Liver (tissue), 9 donors: ENCODE measurements around the gene CBL. TPM values are rescaled to one million over a fixed set of nuclear protein-coding genes. Genes with fewer than 3 reads are reported as not detected.
"Not testable (repeated sequence)": the region's sequence is repeated elsewhere in the genome, so short reads cannot be mapped to it uniquely, and the experiment has no call there.

Experiments used
- DNase-seq: peaks from one replicate; pipeline ENCODE4 v3.0.0-alpha.2; 2017; ENCODE audit warnings: low spot score
- H3K27ac ChIP-seq, 2 donors: one replicate each; pipeline ENCODE4 v1.7.0; 2013; ENCODE audit warnings: inconsistent platforms in 2 of 2, low read length in 2 of 2, control low read depth in 1 of 2, low read depth in 1 of 2, mild to moderate bottlenecking in 1 of 2
- H3K27me3 ChIP-seq, 4 donors: one replicate each; pipeline versions ENCODE4 v1.6.1 to v1.7.0; 2013; ENCODE audit warnings: low read length in 3 of 4, inconsistent platforms in 1 of 4, mild to moderate bottlenecking in 1 of 4, moderate library complexity in 1 of 4; ENCODE audit not compliant: control insufficient read depth in 4 of 4, insufficient read depth in 4 of 4
- H3K36me3 ChIP-seq, 4 donors: one replicate each; pipeline versions ENCODE4 v1.6.1 to v1.7.0; 2013; ENCODE audit warnings: low read length in 3 of 4, mild to moderate bottlenecking in 3 of 4, low read depth in 1 of 4, moderate library complexity in 1 of 4; ENCODE audit not compliant: control insufficient read depth in 4 of 4, insufficient read depth in 3 of 4
- H3K4me1 ChIP-seq, 4 donors: one replicate each; pipeline versions ENCODE4 v1.6.1 to v1.7.0; 2013; ENCODE audit warnings: low read length in 3 of 4, mild to moderate bottlenecking in 3 of 4, moderate library complexity in 1 of 4; ENCODE audit not compliant: control insufficient read depth in 4 of 4, insufficient read depth in 4 of 4
- H3K4me3 ChIP-seq, 3 donors: one replicate each; pipeline versions ENCODE4 v1.6.1 to v1.7.0; 2013; ENCODE audit warnings: low read length in 3 of 3, control low read depth in 1 of 3, low read depth in 1 of 3, mild to moderate bottlenecking in 1 of 3
- H3K9ac ChIP-seq, 2 donors: one replicate each; pipeline ENCODE4 v1.7.0; 2013; ENCODE audit warnings: low read length in 2 of 2, mild to moderate bottlenecking in 2 of 2, moderate library complexity in 2 of 2, control low read depth in 1 of 2, low read depth in 1 of 2
- H3K9me3 ChIP-seq, 4 donors: one replicate each; pipeline versions ENCODE4 v1.6.1 to v1.7.0; 2013; ENCODE audit warnings: low read length in 3 of 4; ENCODE audit not compliant: control insufficient read depth in 4 of 4
- ATF3 ChIP-seq: IDR thresholded peaks from 2 replicates; pipeline ENCODE4 v1.6.1; 2016; ENCODE audit warnings: antibody characterized with exemption
- FOXA2 ChIP-seq: IDR thresholded peaks from 2 replicates; pipeline ENCODE4 v1.6.1; 2016; ENCODE audit warnings: antibody characterized with exemption
- GABPA ChIP-seq, 2 donors: IDR thresholded peaks in 1 of 2; conservative IDR thresholded peaks in 1 of 2; 2 replicates each; pipeline ENCODE4 v1.6.1; 2016; ENCODE audit warnings: antibody characterized with exemption in 2 of 2, mild to moderate bottlenecking in 1 of 2, moderate library complexity in 1 of 2
- HNF4A ChIP-seq, 2 donors: conservative IDR thresholded peaks; 2 replicates each; pipeline ENCODE4 v1.6.1; 2016; ENCODE audit warnings: antibody characterized with exemption in 2 of 2, mild to moderate bottlenecking in 2 of 2
- HNF4G ChIP-seq: IDR thresholded peaks from 2 replicates; pipeline ENCODE4 v1.6.1; 2016; ENCODE audit warnings: antibody characterized with exemption
- JUND ChIP-seq, 2 donors: IDR thresholded peaks; 2 replicates each; pipeline ENCODE4 v1.6.1; 2016; ENCODE audit warnings: antibody characterized with exemption in 2 of 2
- MAX ChIP-seq: IDR thresholded peaks from 2 replicates; pipeline ENCODE4 v1.6.1; 2016; ENCODE audit warnings: antibody characterized with exemption
- NR2F2 ChIP-seq: IDR thresholded peaks from 2 replicates; pipeline ENCODE4 v1.6.1; 2016; ENCODE audit warnings: antibody characterized with exemption
- RAD21 ChIP-seq, 2 donors: IDR thresholded peaks; 2 replicates each; pipeline ENCODE4 v1.6.1; 2016; ENCODE audit warnings: antibody characterized with exemption in 2 of 2, mild to moderate bottlenecking in 2 of 2
- REST ChIP-seq: IDR thresholded peaks from 2 replicates; pipeline ENCODE4 v1.6.1; 2016; ENCODE audit warnings: antibody characterized with exemption, mild to moderate bottlenecking
- RXRA ChIP-seq, 2 donors: IDR thresholded peaks; 2 replicates each; pipeline ENCODE4 v1.6.1; 2017 to 2018; ENCODE audit warnings: antibody characterized with exemption in 2 of 2, mild to moderate bottlenecking in 1 of 2
- WGBS: extraction: QIAGEN DNeasy Blood & Tissue Kit; methylation state at CpG from one replicate; pipeline ENCODE4 v1.1.7; 2013; 5-methylcytosine and 5-hydroxymethylcytosine counted together
- polyA plus RNA-seq, 2 donors: library from polyadenylated mRNA; stranded (reverse) in 1 of 2; unstranded in 1 of 2; fragments of 200-250 nt in 1 of 2; fragments of >200 nt in 1 of 2; fragmentation: Nextera tagmentation in 1 of 2; extraction: Ambion mirVana in 1 of 2; gene quantifications; one replicate each; pipeline versions ENCODE4 v1.2.1 to v1.2.3, GENCODE V29; 2013 to 2015
- total RNA-seq, 2 donors: library from RNA; depleted of rRNA; stranded (reverse); fragments of >200 nt; gene quantifications; one replicate each; pipeline ENCODE4 v1.2.3, GENCODE V29; 2014
- donor health status: healthy.
- donor health status: healthy.
- donor health status: healthy.
- donor health status: healthy.
- donor health status: healthy.

Gene CBL
- total and polyA plus RNA-seq, 4 donors, result 1.6 to 5.5 (median 3.5) TPM

GRCh38 chr11:119188887-119189286 lies 17.3 kb upstream of the CBL start (continued):
- TF ChIP-seq ATF3 (no peak), NR2F2 (no peak), JUND (IDR thresholded peaks at IDR 0.05) (no peak)

GRCh38 chr11:119189393-119189792 lies 16.7 kb upstream of the CBL start:
- TF ChIP-seq MAX, result no peak
- TF ChIP-seq FOXA2, result no peak
- no peak for TF ChIP-seq HNF4A (conservative IDR thresholded peaks at IDR 0.05)
- TF ChIP-seq HNF4G, result no peak
- TF ChIP-seq GABPA (IDR thresholded peaks at IDR 0.05 in 1 of 2, conservative IDR thresholded peaks at IDR 0.05 in 1 of 2), result no peak
- no peak overlapping the region for H3K27ac ChIP-seq
- H3K9ac ChIP-seq, result no peak overlapping the region
- WGBS, result 90% methylated on average over 4 of the region's 4 CpGs
- no peak for DNase-seq
- no peak overlapping the region for H3K4me3 ChIP-seq
- no peaks in the 10 kb centered on the region for H3K9me3 ChIP-seq
- H3K27me3 ChIP-seq, result no peaks in the 10 kb centered on the region
- H3K4me1 ChIP-seq, result no peaks in the 10 kb centered on the region
- no peaks in the 10 kb centered on the region for H3K36me3 ChIP-seq

GRCh38 chr11:119190531-119190930 lies 15.6 kb upstream of the CBL start:
- Histone ChIP-seq H3K27me3 (no peaks in the 10 kb centered on the region), H3K4me3 (no peak overlapping the region)
- 92% methylated on average over 9 of the region's 9 CpGs for WGBS

GRCh38 chr11:119191265-119191664 lies 14.9 kb upstream of the CBL start:
- DNase-seq, result not testable (repeated sequence)

More at GRCh38 chr11:119190531-119190930, 15.6 kb upstream of the CBL start:
- no peak for DNase-seq
- Histone ChIP-seq H3K36me3 (no peaks in the 10 kb centered on the region), H3K9me3 (no peaks in the 10 kb centered on the region), H3K4me1 (no peaks in the 10 kb centered on the region), H3K27ac (no peak overlapping the region), H3K9ac (no peak overlapping the region)
- TF ChIP-seq RXRA (IDR thresholded peaks at IDR 0.05), result no peak

GRCh38 chr11:119192111-119192510 lies 14.0 kb upstream of the CBL start:
- Histone ChIP-seq H3K27me3 (no peaks in the 10 kb centered on the region), H3K4me1 (peaks cover 0 to 5% (median 0%) of the 10 kb centered on the region in 4 donors), H3K27ac (no peak overlapping the region), H3K9me3 (no peaks in the 10 kb centered on the region), H3K4me3 (no peak overlapping the region), H3K36me3 (no peaks in the 10 kb centered on the region), H3K9ac (no peak overlapping the region)
- TF ChIP-seq GABPA (IDR thresholded peaks at IDR 0.05 in 1 of 2, conservative IDR thresholded peaks at IDR 0.05 in 1 of 2) (no peak), RAD21 (IDR thresholded peaks at IDR 0.05) (no peak), REST (no peak), FOXA2 (no peak), ATF3 (no peak)
- no peak for DNase-seq
- 90% methylated on average over 3 of the region's 3 CpGs for WGBS

More at GRCh38 chr11:119191265-119191664, 14.9 kb upstream of the CBL start:
- 90% methylated on average over 14 of the region's 14 CpGs for WGBS
- not testable (repeated sequence) for H3K9me3 ChIP-seq, H3K36me3 ChIP-seq, H3K27me3 ChIP-seq, H3K9ac ChIP-seq, H3K4me1 ChIP-seq, H3K27ac ChIP-seq, H3K4me3 ChIP-seq
